Smooth muscle cell (in vitro differentiated cells): ENCODE data around the gene EVX1. TPM values are rescaled to one million over a fixed set of nuclear protein-coding genes. Genes with fewer than 3 reads are reported as not detected.

Experiments
- DNase-seq: peaks from one replicate; lab custom pipeline; 2025; ENCODE audit not compliant: unreplicated experiment; lab: John Stamatoyannopoulos, UW
- H2AFZ ChIP-seq: fragments of 200-600 bp; sonication (generic); 2 replicates; pipeline ENCODE4 v1.6.0; 2016; ENCODE audit warnings: antibody characterized with exemption, low read depth, mild to moderate bottlenecking
- H3F3A ChIP-seq: fragments of 200-600 bp; sonication (generic); 2 replicates; pipeline ENCODE4 v1.6.0; 2017; ENCODE audit warnings: antibody characterized with exemption, low read depth
- H3K27ac ChIP-seq: fragments of 200-600 bp; sonication (generic); 2 replicates; pipeline ENCODE4 v1.5.1; 2016; ENCODE audit warnings: low read depth, mild to moderate bottlenecking
- H3K27me3 ChIP-seq: fragments of 200-600 bp; sonication (generic); 2 replicates; pipeline ENCODE4 v1.6.1; 2016; ENCODE audit warnings: low read depth, mild to moderate bottlenecking
- H3K36me3 ChIP-seq: fragments of 200-600 bp; sonication (generic); 2 replicates; pipeline ENCODE4 v1.5.1; 2016; ENCODE audit warnings: low read depth
- H3K4me1 ChIP-seq: fragments of 200-600 bp; sonication (generic); 2 replicates; pipeline ENCODE4 v1.5.1; 2016; ENCODE audit warnings: low read depth
- H3K4me2 ChIP-seq: fragments of 200-600 bp; sonication (generic); 2 replicates; pipeline ENCODE4 v1.6.0; 2016; ENCODE audit warnings: mild to moderate bottlenecking
- H3K4me3 ChIP-seq: fragments of 200-600 bp; sonication (generic); 2 replicates; pipeline ENCODE4 v1.5.1; 2016; ENCODE audit warnings: mild to moderate bottlenecking
- H3K79me2 ChIP-seq: fragments of 200-600 bp; sonication (generic); 2 replicates; pipeline ENCODE4 v1.6.0; 2016; ENCODE audit warnings: low read depth, mild to moderate bottlenecking
- H3K9ac ChIP-seq: fragments of 200-600 bp; sonication (generic); 2 replicates; pipeline ENCODE4 v1.6.0; 2016; ENCODE audit warnings: low read depth
- H3K9me3 ChIP-seq: fragments of 200-600 bp; sonication (generic); replicated peaks from 2 replicates; pipeline ENCODE4 v1.5.1; 2016; ENCODE audit warnings: low read depth
- H4K20me1 ChIP-seq: fragments of 200-600 bp; sonication (generic); 2 replicates; pipeline ENCODE4 v1.6.0; 2016; ENCODE audit warnings: low read depth
- CTCF ChIP-seq: fragments of 200-600 bp; sonication (generic); IDR thresholded peaks from 2 replicates; pipeline ENCODE4 v1.5.1; 2017; ENCODE audit warnings: borderline replicate concordance, mild to moderate bottlenecking, antibody characterized with exemption; ENCODE audit not compliant: insufficient read depth, poor library complexity, severe bottlenecking
- WGBS: methylation state at CpG from one replicate; pipeline ENCODE4 v1.1.7; 2016; ENCODE audit warnings: low lambda C conversion rate; 5-methylcytosine and 5-hydroxymethylcytosine counted together
- polyA plus RNA-seq: library from polyadenylated mRNA; unstranded; fragments of >200 nt; fragmentation: Nextera tagmentation; extraction: Ambion mirVana; gene quantifications from 2 replicates; pipeline ENCODE4 v1.2.1, GENCODE V29; 2016
- total RNA-seq: library from RNA; depleted of rRNA; stranded (reverse); fragments of >200 nt; gene quantifications from 2 replicates; pipeline ENCODE4 v1.2.3, GENCODE V29; 2014

EVX1 gene
- total and polyA plus RNA-seq, 2 experiments from 2014 or later: 0.36 to 2.0 TPM

DNA sequence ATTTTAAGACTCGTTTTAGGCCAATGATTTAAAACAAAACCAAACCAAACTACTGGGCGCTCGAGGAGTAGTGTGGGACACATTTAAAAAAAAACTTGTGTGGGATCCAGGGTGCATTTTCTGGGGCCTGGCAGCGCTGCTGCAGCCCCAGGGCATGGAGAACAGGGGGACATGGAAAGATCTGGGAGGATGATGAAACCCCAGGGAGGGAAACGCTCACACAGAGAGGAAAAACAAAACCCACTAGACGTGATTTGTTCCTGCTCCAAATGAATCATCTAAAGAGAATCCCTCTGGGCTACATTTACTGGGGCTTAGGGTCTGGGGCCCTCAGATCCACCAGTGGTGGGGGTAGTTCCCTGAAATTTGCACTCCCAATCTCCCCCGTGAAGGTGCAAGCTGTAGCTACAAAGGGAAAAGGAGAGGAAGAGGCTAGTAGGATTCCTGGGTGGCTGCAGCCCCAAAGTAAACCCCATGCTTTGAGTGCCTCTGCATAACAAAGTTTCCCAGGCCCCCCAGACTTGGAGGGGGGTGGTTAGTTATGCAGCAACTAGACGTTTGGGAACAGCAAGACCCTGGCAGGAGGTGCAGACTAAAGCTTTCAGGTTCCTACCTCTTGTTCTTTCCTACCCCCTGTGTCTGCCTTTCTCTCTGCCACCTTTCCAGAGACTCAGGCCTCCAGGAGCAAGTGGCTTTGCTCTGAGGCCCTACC lies 28.2 kb upstream of the EVX1 start:
- H3K4me1 ChIP-seq: peaks cover 15% of the 10 kb centered on the region
- no peak overlapping the region for H3K4me3 ChIP-seq
- H3K9ac ChIP-seq: no peak overlapping the region
- H3K36me3 ChIP-seq: no peaks in the 10 kb centered on the region
- H2AFZ ChIP-seq: peak overlapping the region; percentile 44
- DNase-seq: no peak
- H3K79me2 ChIP-seq: no peaks in the 10 kb centered on the region
- no peak for TF ChIP-seq CTCF
- H4K20me1 ChIP-seq: no peaks in the 10 kb centered on the region
- H3K27me3 ChIP-seq: peaks cover 10% of the 10 kb centered on the region
- peak overlapping the region; percentile 68 for H3K4me2 ChIP-seq
- 25% methylated on average over 8 of the region's 8 CpGs for WGBS
- no peaks in the 10 kb centered on the region for H3K9me3 ChIP-seq
- peaks cover 4% of the 10 kb centered on the region for H3F3A ChIP-seq
- H3K27ac ChIP-seq: no peak overlapping the region

DNA sequence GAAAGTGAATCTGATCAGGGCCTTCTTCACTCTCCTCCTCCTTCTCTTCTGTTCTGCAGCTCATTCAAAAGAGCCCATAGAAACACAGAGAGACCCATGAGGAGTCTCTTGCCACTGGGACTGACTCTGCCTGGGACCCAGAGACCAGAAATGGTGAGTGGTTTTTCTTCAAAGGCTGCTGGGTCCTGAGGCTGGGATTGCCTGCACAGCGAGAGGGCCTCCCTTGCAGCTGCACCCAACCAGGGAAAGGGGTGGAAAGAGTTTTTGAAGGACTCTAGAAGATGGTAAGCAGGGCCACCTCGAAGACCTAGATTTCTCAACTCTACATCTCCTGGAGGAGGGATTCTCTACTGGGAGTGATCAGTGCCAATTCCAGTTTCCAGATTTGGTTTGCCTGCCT lies 27.2 kb upstream of the EVX1 start:
- DNase-seq: no peak
- Histone ChIP-seq H2AFZ (no peak overlapping the region), H3K27ac (no peak overlapping the region), H4K20me1 (no peaks in the 10 kb centered on the region), H3F3A (peaks cover 4% of the 10 kb centered on the region), H3K79me2 (no peaks in the 10 kb centered on the region), H3K36me3 (no peaks in the 10 kb centered on the region), H3K9ac (no peak overlapping the region), H3K27me3 (peaks cover 15% of the 10 kb centered on the region), H3K4me3 (no peak overlapping the region), H3K4me1 (peaks cover 15% of the 10 kb centered on the region), H3K4me2 (no peak overlapping the region), H3K9me3 (no peaks in the 10 kb centered on the region)
- TF ChIP-seq CTCF: no peak
- WGBS: 88% methylated on average over 2 of the region's 2 CpGs

DNA sequence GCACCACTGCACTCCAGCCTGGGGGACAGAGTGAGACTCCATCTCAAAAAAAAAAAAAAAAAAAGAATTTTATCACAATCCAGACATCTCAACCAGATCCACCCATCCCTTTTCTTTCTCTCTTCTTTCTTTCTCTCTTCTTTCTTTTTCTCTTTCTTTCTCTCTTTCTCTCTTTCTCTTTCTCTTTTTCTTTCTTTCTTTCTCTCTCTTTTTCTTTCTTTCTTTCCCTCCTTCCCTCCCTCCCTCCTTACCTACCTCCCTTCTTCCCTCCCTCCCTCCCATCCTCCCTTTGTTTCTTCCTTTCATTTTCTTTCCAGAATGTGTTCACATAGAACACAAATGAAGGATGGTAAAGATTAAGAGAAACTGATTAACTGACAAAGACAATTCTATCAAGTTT lies 24.7 kb upstream of the EVX1 start:
- peaks cover 19% of the 10 kb centered on the region for H3K27me3 ChIP-seq
- DNase-seq: no peak
- no peaks in the 10 kb centered on the region for H3K36me3 ChIP-seq
- no peak overlapping the region for H2AFZ ChIP-seq
- H3K4me1 ChIP-seq: peaks cover 13% of the 10 kb centered on the region
- H3K4me2 ChIP-seq: no peak overlapping the region
- no peak overlapping the region for H3K4me3 ChIP-seq
- TF ChIP-seq CTCF: no peak
- no peaks in the 10 kb centered on the region for H4K20me1 ChIP-seq
- H3F3A ChIP-seq: peaks cover 9% of the 10 kb centered on the region
- H3K79me2 ChIP-seq: no peaks in the 10 kb centered on the region
- no peak overlapping the region for H3K9ac ChIP-seq
- H3K27ac ChIP-seq: no peak overlapping the region
- no peaks in the 10 kb centered on the region for H3K9me3 ChIP-seq

- Histone ChIP-seq H3K27me3 (peaks cover 37% of the 10 kb centered on the region), H2AFZ (no peak overlapping the region), H3K79me2 (no peaks in the 10 kb centered on the region), H3K27ac (no peak overlapping the region), H3K9me3 (no peaks in the 10 kb centered on the region), H3K36me3 (no peaks in the 10 kb centered on the region), H3K4me2 (no peak overlapping the region), H3F3A (peaks cover 5% of the 10 kb centered on the region), H3K4me1 (peaks cover under 1% of the 10 kb centered on the region), H3K4me3 (no peak overlapping the region), H3K9ac (no peak overlapping the region), H4K20me1 (no peaks in the 10 kb centered on the region)
- DNase-seq: no peak
- 83% methylated on average over 4 of the region's 4 CpGs for WGBS
- no peak for TF ChIP-seq CTCF
Measured at GRCh38 chr7:27219821-27220220, 22.8 kb upstream of the EVX1 start.
